ENCODE measurements around the gene ST6GALNAC4. TPM values are rescaled to one million over a fixed set of nuclear protein-coding genes. Genes with fewer than 3 reads are reported as not detected.

Gene ST6GALNAC4
- total RNA-seq, 1 experiment from 2014 or later, result 13.2 TPM

GRCh38 chr9:127942216-127943010 is 25.6 kb upstream of the ST6GALNAC4 start:
- intact Hi-C loops (cut with micrococcal nuclease; ENCODE audit: unreplicated experiment), result loop anchor here (1.0 to 5.0 kb wide), 3 partner anchors 40 to 175 kb away; partner anchors contain the start of gene EEIG1
- 0 out of 2 replicates have a peak, but pooled peaks cover 3% of the 10 kb centered on the region for H3K4me1 ChIP-seq
- no TSS peak for BruUV-seq (replicated peaks)
- no peaks in the 10 kb centered on the region for H3K4me1 Mint-ChIP-seq (ENCODE audit: low read depth, unreplicated experiment)
- no peak overlapping the region for H3K4me3 Mint-ChIP-seq (ENCODE audit: unreplicated experiment)
- no peak overlapping the region for H3K4me3 ChIP-seq (ENCODE audit: low read depth, low read length)
- no peaks in the 10 kb centered on the region for H3K27me3 Mint-ChIP-seq (ENCODE audit: insufficient read depth, unreplicated experiment)
- TF ChIP-seq CTCF (IDR thresholded peaks at IDR 0.05; ENCODE audit: insufficient read depth in 1 of 2, low read depth in 1 of 2, low read length in 1 of 2, severe bottlenecking in 1 of 2, unreplicated experiment in 1 of 2), result peak; percentile 79 to 92
- H3K36me3 Mint-ChIP-seq (ENCODE audit: insufficient read depth, unreplicated experiment), result peaks cover 67% of the 10 kb centered on the region
- H3K27me3 ChIP-seq (replicated peaks; ENCODE audit: control insufficient read depth, insufficient read depth, low read length), result no peaks in the 10 kb centered on the region
- H3K9me3 ChIP-seq, result no peaks in the 10 kb centered on the region
- no peaks in the 10 kb centered on the region for H3K9me3 Mint-ChIP-seq (ENCODE audit: unreplicated experiment)
- H3K27ac Mint-ChIP-seq (ENCODE audit: unreplicated experiment), result no peak overlapping the region
- POLR2A ChIA-PET, result no interaction called here
- CTCF ChIA-PET, result interaction anchor here (0.5 to 2.1 kb wide), 14 partner anchors 10 to 172 kb away, joined by 3 to 16 read pairs (median 4); partner anchors contain the start of genes EEIG1 and PIP5KL1
- peaks cover 6% of the 10 kb centered on the region for H3K36me3 ChIP-seq (ENCODE audit: control insufficient read depth, insufficient read depth, low read length)
- DNase-seq, result peak in 1 of 2 experiments; percentile 64

GRCh38 chr9:127941961-127942215 is 25.0 kb upstream of the ST6GALNAC4 start:
- Histone ChIP-seq H3K4me1 (0 out of 2 replicates have a peak, but pooled peaks cover 2% of the 10 kb centered on the region), H3K9me3 (no peaks in the 10 kb centered on the region), H3K27me3 (replicated peaks; ENCODE audit: control insufficient read depth, insufficient read depth, low read length) (no peaks in the 10 kb centered on the region), H3K4me3 (ENCODE audit: low read depth, low read length) (no peak overlapping the region), H3K36me3 (ENCODE audit: control insufficient read depth, insufficient read depth, low read length) (peaks cover 6% of the 10 kb centered on the region)
- Mint-ChIP-seq H3K27ac (ENCODE audit: unreplicated experiment) (no peak overlapping the region), H3K4me3 (ENCODE audit: unreplicated experiment) (no peak overlapping the region), H3K27me3 (ENCODE audit: insufficient read depth, unreplicated experiment) (no peaks in the 10 kb centered on the region), H3K4me1 (ENCODE audit: low read depth, unreplicated experiment) (no peaks in the 10 kb centered on the region), H3K36me3 (ENCODE audit: insufficient read depth, unreplicated experiment) (peaks cover 69% of the 10 kb centered on the region), H3K9me3 (ENCODE audit: unreplicated experiment) (no peaks in the 10 kb centered on the region)
- CTCF ChIA-PET, result interaction anchor here (0.6 to 2.1 kb wide), 5 partner anchors 10 to 173 kb away, joined by 3 to 11 read pairs (median 6); partner anchors contain the start of gene PIP5KL1
- intact Hi-C loops (cut with micrococcal nuclease; ENCODE audit: unreplicated experiment), result loop anchor here (5.0 kb wide), 1 partner anchor 40 kb away; the partner anchor contains the start of gene EEIG1
- DNase-seq, result no peak
- POLR2A ChIA-PET, result no interaction called here
- BruUV-seq (replicated peaks), result no TSS peak
- TF ChIP-seq CTCF (IDR thresholded peaks at IDR 0.05; ENCODE audit: insufficient read depth in 1 of 2, low read depth in 1 of 2, low read length in 1 of 2, severe bottlenecking in 1 of 2, unreplicated experiment in 1 of 2), result no peak

- Mint-ChIP-seq H3K4me1 (ENCODE audit: low read depth, unreplicated experiment) (peaks cover 3% of the 10 kb centered on the region), H3K27ac (ENCODE audit: unreplicated experiment) (no peak overlapping the region), H3K4me3 (ENCODE audit: unreplicated experiment) (no peak overlapping the region), H3K27me3 (ENCODE audit: insufficient read depth, unreplicated experiment) (no peaks in the 10 kb centered on the region), H3K9me3 (ENCODE audit: unreplicated experiment) (no peaks in the 10 kb centered on the region), H3K36me3 (ENCODE audit: insufficient read depth, unreplicated experiment) (peaks cover 73% of the 10 kb centered on the region)
- TF ChIP-seq CTCF (IDR thresholded peaks at IDR 0.05; ENCODE audit: insufficient read depth in 1 of 2, low read depth in 1 of 2, low read length in 1 of 2, severe bottlenecking in 1 of 2, unreplicated experiment in 1 of 2), result no peak
- Histone ChIP-seq H3K4me3 (ENCODE audit: low read depth, low read length) (no peak overlapping the region), H3K9me3 (no peaks in the 10 kb centered on the region), H3K27me3 (replicated peaks; ENCODE audit: control insufficient read depth, insufficient read depth, low read length) (no peaks in the 10 kb centered on the region), H3K4me1 (0 out of 2 replicates have a peak, but pooled peaks cover 4% of the 10 kb centered on the region), H3K36me3 (ENCODE audit: control insufficient read depth, insufficient read depth, low read length) (peaks cover 6% of the 10 kb centered on the region)
- CTCF ChIA-PET, result interaction anchor here (0.6 to 2.1 kb wide), 5 partner anchors 11 to 174 kb away, joined by 3 to 11 read pairs (median 6); partner anchors contain the start of gene PIP5KL1
- no peak for DNase-seq
- POLR2A ChIA-PET, result no interaction called here
- no TSS peak for BruUV-seq (replicated peaks)
- intact Hi-C loops (cut with micrococcal nuclease; ENCODE audit: unreplicated experiment), result loop anchor here (5.0 kb wide), 1 partner anchor 41 kb away; the partner anchor contains the start of gene EEIG1
Observed at GRCh38 chr9:127941062-127941960, 24.5 kb upstream of the ST6GALNAC4 start.

Measured in Caco-2 (cell line).